ENCODE measurements around the gene TRPM3. TPM values are rescaled to one million over a fixed set of nuclear protein-coding genes. Genes with fewer than 3 reads are reported as not detected.

TRPM3 gene
- total RNA-seq, 1 experiment from 2014 or later: not detected

GRCh38 chr9:70499621-70500020 lies 621.8 kb downstream of the TRPM3 start:
- ATAC-seq (no peak), DNase-seq (no peak)
- no peaks in the 10 kb centered on the region for H3K9me3 ChIP-seq (ENCODE audit: low read length)
- H3K27me3 ChIP-seq (ENCODE audit: low read length): peaks cover under 1% of the 10 kb centered on the region; the same call in 1 of the 2 replicates
- no peaks in the 10 kb centered on the region for H3K9me2 ChIP-seq (replicated peaks; ENCODE audit: low read length)
- H2AFZ ChIP-seq (ENCODE audit: low read length): no peak overlapping the region
- no peaks in the 10 kb centered on the region for H3K79me2 ChIP-seq (ENCODE audit: low read length)
- H3K4me3 ChIP-seq (ENCODE audit: low read length): no peak overlapping the region
- no peaks in the 10 kb centered on the region for H3F3A ChIP-seq (ENCODE audit: low read length, unreplicated experiment)
- H3K4me2 ChIP-seq (ENCODE audit: low read length): no peak overlapping the region
- CTCF ChIA-PET: interaction anchor here (0.7 kb wide), 1 partner anchor 506 kb away, joined by 3 read pairs; no protein-coding TSS in a partner anchor
- H3K36me3 ChIP-seq (ENCODE audit: low read depth, low read length): no peaks in the 10 kb centered on the region
- no peak overlapping the region for H3K9ac ChIP-seq (ENCODE audit: low read length)
- no peak for TF ChIP-seq EZH2 (IDR thresholded peaks at IDR 0.05; ENCODE audit: low read length, unreplicated experiment)
- no peak for TF ChIP-seq EZH2phosphoT487 (IDR thresholded peaks at IDR 0.05; ENCODE audit: borderline replicate concordance, low read length)
- TF ChIP-seq CTCF (conservative IDR thresholded peaks at IDR 0.05; ENCODE audit: low read depth, low read length): no peak
- no TSS peak for BruUV-seq (replicated peaks)
- POLR2A ChIA-PET (ENCODE audit: unreplicated experiment): no interaction called here
- intact Hi-C loops (cut with micrococcal nuclease): no loop called here
- no peaks in the 10 kb centered on the region for H3K4me1 ChIP-seq (ENCODE audit: insufficient read depth, low read length)
- H4K20me1 ChIP-seq (ENCODE audit: low read length): no peaks in the 10 kb centered on the region
- no peak overlapping the region for H3K27ac ChIP-seq (ENCODE audit: low read length)

GRCh38 chr9:70498866-70499265 lies 622.6 kb downstream of the TRPM3 start:
- CTCF ChIA-PET: interaction anchor here (0.7 kb wide), 1 partner anchor 505 kb away, joined by 3 read pairs; no protein-coding TSS in a partner anchor
- BruUV-seq (replicated peaks): no TSS peak

More at GRCh38 chr9:70498866-70499265, 622.6 kb downstream of the TRPM3 start:
- Histone ChIP-seq H3K4me2 (ENCODE audit: low read length) (no peak overlapping the region), H3K9me2 (replicated peaks; ENCODE audit: low read length) (no peaks in the 10 kb centered on the region), H3K27me3 (ENCODE audit: low read length) (no peaks in the 10 kb centered on the region), H3K4me3 (ENCODE audit: low read length) (no peak overlapping the region), H4K20me1 (ENCODE audit: low read length) (no peaks in the 10 kb centered on the region), H3K9ac (ENCODE audit: low read length) (no peak overlapping the region), H3K36me3 (ENCODE audit: low read depth, low read length) (no peaks in the 10 kb centered on the region), H3K9me3 (ENCODE audit: low read length) (no peaks in the 10 kb centered on the region), H3K79me2 (ENCODE audit: low read length) (no peaks in the 10 kb centered on the region), H3K27ac (ENCODE audit: low read length) (no peak overlapping the region), H3F3A (ENCODE audit: low read length, unreplicated experiment) (no peaks in the 10 kb centered on the region), H2AFZ (ENCODE audit: low read length) (no peak overlapping the region), H3K4me1 (ENCODE audit: insufficient read depth, low read length) (no peaks in the 10 kb centered on the region)
- TF ChIP-seq EZH2phosphoT487 (IDR thresholded peaks at IDR 0.05; ENCODE audit: borderline replicate concordance, low read length): no peak
- TF ChIP-seq CTCF (conservative IDR thresholded peaks at IDR 0.05; ENCODE audit: low read depth, low read length): no peak
- TF ChIP-seq EZH2 (IDR thresholded peaks at IDR 0.05; ENCODE audit: low read length, unreplicated experiment): no peak
- DNase-seq (no peak), ATAC-seq (no peak)
- POLR2A ChIA-PET (ENCODE audit: unreplicated experiment): no interaction called here
- intact Hi-C loops (cut with micrococcal nuclease): no loop called here

Measured in PC-3 (cell line).